Measurements from ENCODE around the gene CORO2B.

The CORO2B gene

DNA sequence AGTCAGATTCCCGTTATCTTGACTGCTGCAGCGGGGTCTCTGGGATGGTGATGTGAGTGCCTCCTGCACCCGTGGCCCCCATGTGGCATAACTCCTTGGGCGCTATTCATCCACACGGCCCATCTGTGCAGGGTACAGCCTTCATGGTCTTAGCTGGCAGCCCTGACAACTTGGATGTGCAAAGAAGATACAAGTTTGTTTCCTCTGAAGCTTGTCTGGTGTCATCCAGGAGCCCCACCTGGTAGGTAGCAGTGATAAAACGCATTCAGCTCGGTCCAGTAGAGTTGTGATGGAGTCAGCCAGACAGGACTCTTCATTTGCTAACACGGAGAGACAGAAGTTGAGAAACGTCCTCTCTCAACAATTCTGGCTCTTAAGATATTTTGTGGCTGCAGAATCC is 53.3 kb downstream of the CORO2B start:
- DNase-seq, result no peak

DNA sequence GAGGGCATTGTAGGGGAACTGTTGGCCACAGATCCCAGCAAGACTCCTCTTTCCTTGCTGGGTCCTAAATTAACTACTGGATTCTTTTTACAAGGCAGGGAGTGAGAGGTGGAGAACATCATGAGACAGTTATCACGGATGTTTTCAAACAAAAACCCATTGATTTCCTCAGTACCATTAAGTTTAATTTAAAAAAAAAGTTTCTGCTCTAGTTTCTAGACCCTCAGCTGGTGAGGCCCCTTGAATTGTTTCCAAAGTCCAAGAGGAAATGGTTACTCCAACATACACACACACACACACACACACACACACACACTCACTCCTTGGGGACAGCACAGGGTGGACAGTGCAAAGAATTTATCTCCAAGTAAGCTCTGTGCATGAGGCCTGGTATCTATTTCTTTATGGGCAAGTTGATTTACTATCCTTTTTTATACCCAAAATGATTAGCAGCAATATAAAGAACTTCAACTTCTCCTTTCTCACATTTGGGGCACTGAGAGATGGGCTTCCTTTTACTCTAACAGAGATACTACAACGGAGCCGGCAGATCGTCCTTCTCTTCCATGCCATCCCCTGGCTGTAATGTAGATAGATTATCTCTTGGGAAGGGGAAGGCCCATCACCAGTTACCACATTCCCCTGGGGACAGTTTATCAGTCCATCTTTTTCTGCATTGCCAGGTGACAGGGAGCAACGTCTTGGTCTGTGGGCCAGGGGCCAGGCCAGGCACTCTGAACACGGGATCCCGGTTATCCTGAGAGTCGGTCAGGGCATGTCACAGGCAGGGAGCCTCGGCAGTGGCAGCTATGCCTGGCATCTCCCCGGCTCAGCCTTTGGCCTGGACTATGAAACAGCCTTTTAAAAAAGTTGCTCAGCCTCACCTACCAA is 54.7 kb downstream of the CORO2B start:
- DNase-seq, result no peak

DNA sequence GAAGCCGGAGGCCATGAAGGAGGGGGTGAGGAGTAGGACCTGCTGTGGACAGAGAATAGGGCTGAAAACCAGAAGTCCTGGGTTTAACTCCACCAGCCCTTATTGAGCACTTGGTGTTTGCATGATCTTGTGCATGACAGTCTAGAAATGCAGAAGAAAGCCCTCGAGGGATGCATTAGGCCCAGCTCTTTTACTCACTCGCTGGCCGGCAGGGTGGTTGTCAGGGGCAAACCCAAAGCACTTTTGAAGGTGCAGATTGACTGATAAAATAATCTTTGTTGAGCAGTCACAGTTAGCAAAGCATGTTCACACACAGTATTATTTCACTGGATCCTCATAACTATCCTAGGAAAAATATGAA is 55.3 kb downstream of the CORO2B start:
- no peak for DNase-seq

DNA sequence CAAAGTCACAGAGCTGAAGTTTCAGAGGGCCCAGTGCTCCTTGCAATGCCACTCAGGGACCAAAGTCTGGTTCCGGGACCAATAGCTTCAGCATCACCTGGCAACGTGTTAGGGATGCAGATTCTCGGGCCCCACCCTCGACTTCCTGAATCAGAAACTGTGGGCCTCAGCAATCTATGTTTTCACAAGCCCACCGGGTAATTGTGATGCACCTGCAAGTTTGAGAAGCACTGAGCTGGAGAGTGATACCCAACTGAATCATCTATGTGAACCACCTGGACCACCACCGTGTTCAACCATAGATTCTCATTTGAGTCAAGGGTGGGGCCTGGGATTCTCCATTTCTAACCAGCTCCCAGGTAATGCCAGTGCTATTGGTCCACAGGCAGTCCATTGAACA is 55.7 kb downstream of the CORO2B start:
- no peak for DNase-seq

DNA sequence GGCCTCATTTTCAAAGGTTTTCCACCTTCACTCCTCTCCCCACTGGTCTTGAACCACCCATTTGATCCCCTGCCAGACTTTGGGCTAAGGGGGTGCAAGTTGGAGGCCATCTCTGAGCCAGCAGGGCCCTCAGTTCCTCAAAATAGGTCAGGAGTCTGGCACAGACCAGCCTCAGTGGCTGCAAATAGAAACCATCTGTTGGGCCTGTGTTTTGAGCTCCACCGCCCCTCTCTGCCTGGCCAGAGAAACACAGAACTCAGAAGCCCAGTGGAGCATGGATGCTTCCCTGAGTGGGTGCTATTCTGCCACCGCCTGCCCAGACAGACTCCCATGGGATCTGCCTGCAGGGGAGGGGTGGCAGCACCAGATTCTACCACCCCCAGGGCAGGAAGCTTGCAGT is 56.3 kb downstream of the CORO2B start:
- DNase-seq, result no peak

DNA sequence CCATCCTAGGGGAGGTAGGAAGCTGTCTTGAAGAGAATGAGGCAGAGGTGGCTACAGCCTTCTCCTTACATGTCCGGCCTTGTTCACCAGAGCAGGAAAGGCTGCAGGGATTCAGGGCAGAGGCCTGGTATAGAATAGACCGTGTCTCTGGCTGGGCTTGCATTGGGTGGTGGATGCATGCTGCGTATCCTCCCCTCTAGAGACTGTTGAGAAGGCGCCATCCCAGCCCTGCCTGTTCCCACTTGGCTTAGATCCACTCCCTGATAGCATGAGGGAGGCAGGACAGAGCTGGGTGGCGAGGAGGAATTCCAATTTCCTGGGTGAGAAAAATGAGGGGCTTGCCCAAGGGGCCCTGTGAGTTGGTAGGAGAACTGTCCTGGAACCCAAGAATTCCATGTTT is 57.5 kb downstream of the CORO2B start:
- DNase-seq, result no peak

DNA sequence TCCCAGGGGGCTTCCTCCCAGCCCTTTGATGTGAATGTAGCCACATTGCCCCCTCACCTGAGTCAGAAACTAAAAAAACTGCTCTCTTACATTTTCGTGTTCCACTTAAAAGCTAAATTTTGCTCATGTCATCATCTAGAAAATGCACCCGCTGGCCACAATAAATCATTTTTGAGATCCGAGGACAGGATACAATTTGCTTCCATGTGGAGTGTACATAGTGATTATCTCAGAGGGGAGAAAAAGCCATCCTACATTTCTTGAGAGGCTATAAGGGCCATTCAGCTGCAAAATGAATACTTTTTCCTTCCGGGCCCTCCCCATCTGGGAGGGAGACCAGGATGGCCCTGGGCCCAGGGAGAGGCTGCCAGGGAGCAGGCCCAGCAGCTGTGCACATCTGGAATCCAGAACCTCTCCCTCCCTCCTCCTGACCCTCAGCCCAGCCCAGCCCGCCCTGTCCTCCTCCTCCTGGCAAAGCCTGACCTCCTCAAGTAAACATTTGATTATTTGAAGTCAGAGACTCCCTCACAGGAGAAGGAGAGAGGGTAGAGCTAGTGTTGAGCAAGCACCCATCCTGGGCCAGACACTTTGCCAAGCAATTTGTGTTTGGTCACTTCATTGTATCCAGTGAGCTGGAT is 59.1 kb downstream of the CORO2B start:
- DNase-seq, result peak; percentile 84

DNA sequence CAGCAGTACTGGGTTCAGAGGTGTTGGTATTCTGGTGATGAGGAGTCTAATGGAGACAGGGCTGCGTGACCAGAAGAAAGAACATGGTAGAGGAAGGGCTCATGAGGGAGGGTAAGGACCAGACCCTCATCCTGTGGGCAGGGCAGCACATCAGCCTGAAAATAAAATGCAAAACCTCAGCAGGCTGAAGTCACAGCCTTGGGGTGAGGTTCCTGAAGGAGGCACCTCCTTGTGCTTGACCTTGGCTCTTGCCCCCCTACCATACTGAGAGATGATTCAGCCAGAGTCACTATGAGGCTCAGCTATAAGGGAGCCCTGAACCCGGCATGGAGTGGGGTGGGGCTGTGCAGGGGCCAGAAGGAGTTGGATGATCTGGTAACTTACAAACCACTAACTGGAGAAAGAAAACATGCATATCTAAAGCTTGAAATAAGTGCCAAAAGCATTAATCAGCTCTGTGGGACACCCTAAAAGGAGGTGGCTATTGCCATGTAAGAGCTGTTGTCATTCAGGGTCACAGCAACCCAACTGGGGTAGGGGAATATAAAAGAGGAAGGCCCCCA is 60.2 kb downstream of the CORO2B start:
- peak; percentile 15 for DNase-seq

DNA sequence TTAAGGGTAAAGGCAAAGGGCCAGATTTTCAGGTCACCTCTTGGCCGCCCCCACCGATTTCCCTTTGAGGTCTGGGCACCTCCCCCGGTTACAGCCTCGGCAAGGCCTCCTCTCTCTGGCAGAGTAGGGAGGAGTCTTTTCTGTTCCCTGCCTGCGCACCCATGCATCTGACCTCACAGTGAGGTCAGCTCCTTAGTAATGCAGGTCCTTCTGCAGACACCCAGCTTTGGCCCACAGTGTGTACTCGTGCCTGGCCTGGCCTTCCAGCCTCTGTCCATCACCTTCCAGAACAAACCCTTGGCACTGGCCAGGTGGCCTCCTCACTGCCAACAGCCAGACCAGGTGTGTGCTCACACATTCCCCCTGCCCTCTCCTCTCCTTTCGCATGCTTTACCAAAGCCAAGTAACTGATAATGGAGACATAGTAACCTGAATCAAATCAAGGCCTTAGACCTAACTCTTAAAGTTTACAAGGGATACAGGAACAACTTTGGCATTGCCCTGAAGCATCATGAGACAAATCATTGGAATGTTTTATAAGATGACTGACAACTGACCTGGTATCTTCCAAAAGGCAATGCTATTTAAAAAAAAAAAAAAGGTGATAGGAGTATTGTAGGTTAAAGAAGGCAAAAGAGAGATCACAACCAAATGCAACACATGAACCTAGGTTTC is 61.3 kb downstream of the CORO2B start:
- DNase-seq, result peak; percentile 18

DNA sequence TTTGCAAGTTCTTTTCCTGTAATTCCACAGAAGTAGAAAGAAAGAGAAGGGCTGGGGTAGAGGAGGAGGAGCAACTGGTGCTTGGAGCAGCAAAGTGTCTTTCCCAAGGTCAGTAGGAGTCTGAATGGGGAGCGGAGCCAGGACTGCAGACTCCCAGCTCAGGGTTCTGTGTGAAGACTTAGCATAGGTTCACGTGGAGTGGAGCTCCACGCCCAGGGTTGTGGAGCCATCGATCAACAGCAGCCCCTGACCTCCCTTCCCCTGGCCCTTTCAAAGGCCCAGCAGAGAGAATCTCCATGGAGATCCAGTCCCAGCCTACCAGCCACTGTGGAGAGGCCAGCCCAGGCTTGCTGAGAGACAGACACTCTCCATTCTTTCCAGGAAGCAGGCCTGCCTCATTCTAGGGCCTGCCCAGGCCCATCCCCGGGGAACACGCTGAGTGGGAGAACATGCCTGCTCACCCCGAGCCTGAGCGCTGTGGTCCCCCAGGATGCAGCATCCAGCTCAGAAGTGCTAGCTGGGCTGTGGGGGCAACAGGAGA is 62.1 kb downstream of the CORO2B start:
- no peak for DNase-seq

DNA sequence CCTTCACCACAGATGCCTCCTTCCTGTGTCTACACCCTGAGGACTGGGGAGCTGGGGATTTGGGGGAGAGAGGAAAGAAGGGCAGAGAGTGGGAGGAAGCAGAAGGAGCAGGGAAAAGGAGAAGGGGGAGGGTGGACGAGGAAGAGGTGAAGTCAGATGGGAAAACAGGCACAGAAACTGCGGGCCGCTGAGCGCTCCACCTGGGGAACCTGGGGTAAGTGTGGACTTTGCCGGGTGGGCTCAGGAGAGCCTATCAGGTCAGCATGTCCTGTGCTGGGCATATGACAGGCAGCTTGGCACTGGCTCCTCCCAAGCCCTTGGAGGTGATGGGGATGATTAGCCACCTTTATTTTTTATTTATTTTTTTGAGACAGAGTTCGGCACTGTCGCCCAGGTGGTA is 62.6 kb downstream of the CORO2B start:
- DNase-seq, result peak; percentile 15

DNA sequence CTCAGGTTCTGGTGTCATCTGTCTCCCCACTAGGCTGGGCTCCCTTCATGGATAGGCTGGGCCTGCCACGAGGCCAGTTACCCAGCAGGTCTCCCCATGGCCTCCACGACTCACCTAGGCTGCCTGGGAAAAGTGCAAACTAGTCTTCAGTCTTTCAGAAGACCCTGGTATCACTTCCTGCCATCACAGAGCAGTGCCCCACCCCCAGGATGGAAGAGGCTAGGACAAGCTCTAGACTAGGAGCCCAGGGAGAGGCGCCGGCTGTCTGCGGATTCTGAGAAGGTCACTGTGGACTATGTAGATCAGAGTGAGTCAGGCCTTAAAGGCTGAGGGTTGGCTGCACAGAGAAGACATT is 63.7 kb downstream of the CORO2B start:
- DNase-seq, result peak; percentile 13

DNA sequence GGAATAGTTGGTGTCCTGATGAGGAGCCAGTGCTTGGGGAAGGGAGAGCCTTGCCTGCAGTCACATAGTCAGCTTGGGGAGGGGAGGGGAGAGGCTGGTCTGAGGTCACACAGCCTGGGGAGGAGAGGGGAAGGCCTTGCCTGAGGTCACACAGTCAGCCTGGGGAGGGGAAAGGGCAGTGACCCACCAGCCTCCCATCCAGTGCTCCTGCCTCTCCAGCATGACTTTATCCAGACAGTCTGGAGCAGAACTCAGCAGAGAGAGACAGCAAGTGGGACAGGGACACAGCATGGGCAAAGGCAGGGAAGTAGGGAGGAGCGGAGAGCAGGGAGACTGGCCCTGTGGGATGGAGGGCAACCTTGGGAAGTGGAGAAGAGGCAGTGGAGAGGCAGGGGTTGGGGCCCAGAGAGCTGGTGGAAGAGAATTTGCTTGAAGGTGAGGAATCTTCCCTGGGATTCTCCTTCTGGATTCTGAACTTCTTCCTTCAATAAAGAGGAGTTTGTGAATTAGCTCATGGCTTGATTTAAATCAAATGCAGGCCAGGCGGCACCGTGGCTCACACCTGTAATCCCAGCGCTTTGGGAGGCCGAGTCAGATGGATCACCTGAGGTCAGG is 64.5 kb downstream of the CORO2B start:
- peak; percentile 12 for DNase-seq

DNA sequence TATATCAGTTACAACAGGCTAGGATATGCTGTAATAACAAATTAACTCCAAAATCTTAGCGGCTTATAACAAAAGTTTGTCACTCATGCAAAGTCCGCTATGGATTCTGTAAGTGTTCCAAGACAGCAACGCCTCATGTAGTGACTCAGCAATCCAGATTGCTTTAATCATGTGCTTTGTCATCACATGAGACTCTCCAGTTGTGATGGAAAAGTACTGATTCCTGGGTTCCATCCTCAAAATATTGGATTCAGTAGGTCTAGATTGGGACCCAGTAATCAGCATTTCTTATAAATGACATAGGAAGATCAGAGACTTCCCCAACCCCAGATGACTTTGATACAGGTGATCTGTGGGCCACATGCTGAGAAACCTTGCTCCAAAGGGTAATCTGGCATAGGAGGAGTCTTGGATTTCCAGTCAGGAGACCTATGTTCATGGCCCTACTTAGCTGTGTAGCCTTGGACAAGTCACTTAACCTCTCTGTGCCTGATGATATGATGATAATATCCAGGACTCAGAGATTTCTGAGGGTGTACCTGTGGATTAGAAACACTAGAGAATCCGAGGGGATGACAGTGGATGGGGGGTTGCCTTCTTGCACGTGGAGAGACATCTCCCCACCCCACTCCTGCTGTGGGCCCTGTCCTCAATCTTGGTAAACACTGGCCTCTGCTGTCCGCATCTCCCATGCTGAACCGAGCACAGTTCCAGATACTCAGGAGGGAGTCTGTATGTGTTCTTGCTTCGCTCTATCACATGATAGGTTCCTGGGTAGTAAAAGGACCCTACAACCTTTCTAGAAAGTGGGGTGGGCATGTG is 65.5 kb downstream of the CORO2B start:
- DNase-seq, result peak; percentile 15

DNA sequence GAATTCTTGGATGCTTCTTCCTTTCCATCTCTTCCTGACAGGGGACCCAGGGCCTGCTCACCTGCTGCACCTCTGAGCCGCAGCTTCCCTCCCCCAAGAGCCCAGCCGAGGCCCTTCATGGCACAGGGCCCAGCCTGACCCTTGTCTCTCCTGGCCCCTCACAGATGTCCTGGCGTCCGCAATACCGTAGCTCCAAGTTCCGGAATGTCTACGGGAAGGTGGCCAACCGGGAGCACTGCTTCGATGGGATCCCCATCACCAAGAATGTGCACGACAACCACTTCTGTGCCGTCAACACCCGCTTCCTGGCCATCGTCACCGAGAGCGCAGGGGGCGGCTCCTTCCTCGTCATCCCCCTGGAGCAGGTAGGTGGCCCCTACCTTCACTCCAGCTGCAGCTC is 66.2 kb downstream of the CORO2B start:
- DNase-seq, result peak; percentile 23

DNA sequence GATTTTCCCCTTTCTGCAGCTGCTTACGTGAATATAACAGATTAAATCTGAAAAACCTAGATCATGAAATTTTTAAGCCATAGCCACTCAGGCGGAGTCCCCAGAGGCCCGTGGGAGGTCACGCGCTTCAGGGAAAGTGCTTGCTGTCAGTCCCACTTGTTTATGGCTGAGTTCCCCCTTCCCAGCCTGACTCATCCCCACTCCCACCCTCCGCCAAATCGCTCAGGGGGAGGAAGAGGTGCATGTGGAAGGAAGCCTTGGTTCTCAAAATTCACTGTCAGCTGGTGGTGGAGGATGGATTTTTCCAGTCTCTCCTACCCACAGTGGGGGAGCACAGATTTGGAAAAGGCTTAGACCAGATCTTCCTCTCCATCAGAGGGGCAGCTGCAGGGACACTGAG is 67.4 kb downstream of the CORO2B start:
- peak; percentile 20 for DNase-seq

DNA sequence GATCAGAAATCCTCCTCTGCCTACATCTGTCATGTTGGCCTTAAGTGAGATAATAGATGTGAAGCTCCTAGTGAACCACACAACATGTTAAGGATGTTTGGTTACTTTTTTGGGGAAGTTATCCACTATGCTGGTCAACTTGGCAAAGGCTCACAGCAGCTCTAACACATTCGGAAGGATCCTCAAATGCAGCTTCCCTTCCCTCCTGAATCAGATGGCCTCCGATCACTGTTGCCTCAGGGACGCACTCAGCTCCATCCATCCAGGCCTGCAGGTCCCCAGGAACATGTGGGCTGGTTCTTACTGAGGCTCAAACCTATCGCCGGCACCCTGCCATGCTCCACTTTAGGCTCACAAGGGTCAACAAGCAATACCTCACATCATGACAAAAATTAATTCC is 67.9 kb downstream of the CORO2B start:
- DNase-seq, result peak; percentile 8

DNA sequence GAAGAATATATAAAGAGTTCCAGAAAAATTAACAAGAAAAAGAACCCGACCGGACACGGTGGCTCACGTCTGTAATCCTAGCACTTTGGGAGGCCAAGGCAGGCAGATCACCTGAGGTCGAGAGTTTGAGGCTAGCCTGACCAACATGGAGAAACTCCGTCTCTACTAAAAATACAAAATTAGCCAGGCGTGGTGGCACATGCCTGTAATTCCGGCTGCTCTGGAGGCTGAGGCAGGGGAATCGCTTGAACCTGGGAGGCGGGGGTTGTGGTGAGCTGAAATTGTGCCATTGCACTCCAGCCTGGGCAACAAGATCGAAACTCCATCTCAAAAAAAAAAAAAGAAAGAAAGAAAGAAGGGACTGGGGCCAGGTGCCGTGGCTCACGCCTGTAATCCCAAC is 68.6 kb downstream of the CORO2B start:
- peak; percentile 19 for DNase-seq

DNA sequence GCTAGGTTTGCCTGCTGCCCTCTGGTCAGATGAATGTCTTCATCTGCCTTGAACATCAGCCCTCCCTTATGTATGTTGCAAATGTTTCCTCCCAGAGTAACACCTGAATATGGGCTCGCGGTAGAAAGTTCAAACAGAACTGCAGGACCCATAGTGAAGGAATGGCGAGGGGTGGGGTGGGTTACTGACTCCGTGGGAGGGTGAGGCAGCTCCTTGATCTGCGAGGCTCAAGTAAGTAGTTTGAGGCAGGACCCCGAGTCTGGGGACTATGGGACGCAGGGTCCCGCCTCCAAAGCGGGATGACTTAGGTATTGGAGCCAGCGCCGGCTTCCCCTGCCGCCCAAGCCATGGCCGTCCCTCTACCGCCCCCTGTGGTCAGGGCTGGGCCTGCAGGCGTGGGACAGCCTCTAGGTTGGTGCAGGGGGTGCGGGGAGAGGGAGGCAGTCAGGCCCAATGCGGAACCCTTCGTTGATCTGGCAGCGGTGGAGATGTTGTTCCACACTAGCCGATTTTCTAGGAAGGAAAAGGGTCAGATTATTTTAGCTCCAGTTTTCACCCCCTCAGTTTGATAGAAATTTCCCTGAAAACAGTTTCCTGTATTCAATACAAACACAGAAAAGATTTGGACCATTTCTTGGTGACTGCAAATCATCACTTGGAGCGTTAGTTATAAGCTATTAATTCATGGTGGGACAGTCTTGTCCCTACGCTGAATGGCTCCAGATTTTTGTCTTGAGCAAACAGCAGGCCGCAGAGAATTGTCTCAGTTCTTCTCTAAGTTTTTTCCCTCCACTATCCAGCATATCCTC is 72.3 kb downstream of the CORO2B start:
- peak; percentile 48 for DNase-seq

DNA sequence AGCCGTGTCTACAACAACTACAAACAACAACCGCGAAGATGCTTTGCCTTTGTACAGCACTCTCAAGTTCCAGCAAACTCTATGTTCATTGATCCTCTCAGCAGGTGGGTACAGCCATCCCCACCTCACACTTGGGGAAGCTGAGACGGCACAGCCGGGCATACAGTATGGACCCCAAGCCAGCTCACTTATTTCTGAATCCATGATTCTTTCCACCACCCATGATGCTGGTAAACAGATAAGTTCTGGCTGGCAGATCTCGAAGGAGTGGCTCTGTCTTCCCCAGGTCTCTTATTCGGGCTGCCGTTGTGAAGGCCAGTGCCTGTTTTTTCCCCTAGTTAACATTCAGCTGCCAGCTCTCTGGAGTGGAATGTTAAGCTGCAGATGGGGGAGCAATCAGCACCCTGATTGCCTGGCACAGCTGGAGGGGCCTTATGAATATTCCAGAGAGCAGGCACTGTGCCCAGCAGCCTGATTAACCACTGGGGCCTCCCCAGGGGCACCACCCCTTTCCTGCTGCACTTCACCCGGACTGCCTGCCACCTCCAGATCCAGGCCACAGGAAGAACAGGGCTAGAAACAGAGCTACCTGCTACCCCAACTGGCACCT is 73.2 kb downstream of the CORO2B start:
- peak; percentile 49 for DNase-seq
